Neural progenitor cell (in vitro differentiated cells): ENCODE data around the gene HIP1R.

Experiments
- EZH2 ChIP-seq: fragments of 200-600 bp; sonication (generic); IDR thresholded peaks from 2 replicates; pipeline ENCODE4 v1.6.1; 2017; ENCODE audit warnings: antibody characterized with exemption, mild to moderate bottlenecking, moderate library complexity
- TF ChIP-seq, protein P1 (sequence below): fragments of 200-600 bp; sonication (generic); IDR thresholded peaks from 2 replicates; pipeline ENCODE4 v1.5.1; 2017; ENCODE audit warnings: antibody characterized with exemption, mild to moderate bottlenecking

- TF ChIP-seq, protein P1, sequence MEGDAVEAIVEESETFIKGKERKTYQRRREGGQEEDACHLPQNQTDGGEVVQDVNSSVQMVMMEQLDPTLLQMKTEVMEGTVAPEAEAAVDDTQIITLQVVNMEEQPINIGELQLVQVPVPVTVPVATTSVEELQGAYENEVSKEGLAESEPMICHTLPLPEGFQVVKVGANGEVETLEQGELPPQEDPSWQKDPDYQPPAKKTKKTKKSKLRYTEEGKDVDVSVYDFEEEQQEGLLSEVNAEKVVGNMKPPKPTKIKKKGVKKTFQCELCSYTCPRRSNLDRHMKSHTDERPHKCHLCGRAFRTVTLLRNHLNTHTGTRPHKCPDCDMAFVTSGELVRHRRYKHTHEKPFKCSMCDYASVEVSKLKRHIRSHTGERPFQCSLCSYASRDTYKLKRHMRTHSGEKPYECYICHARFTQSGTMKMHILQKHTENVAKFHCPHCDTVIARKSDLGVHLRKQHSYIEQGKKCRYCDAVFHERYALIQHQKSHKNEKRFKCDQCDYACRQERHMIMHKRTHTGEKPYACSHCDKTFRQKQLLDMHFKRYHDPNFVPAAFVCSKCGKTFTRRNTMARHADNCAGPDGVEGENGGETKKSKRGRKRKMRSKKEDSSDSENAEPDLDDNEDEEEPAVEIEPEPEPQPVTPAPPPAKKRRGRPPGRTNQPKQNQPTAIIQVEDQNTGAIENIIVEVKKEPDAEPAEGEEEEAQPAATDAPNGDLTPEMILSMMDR: no peak
- peak; percentile 48 for TF ChIP-seq EZH2
Measured at GRCh38 chr12:122895704-122896636, 60.7 kb downstream of the HIP1R start, which contains the start of gene VPS37B.
